Osteocyte (in vitro differentiated cells): Measurements from ENCODE around the gene MBNL1. TPM values are rescaled to one million over a fixed set of nuclear protein-coding genes. Genes with fewer than 3 reads are reported as not detected.

Experiments
- DNase-seq: peaks from one replicate; pipeline ENCODE4 v3.0.0; 2021; ENCODE audit warnings: mixed read lengths; ENCODE audit not compliant: unreplicated experiment; ENCODE audit errors: extremely low spot score
- H3K27ac Mint-ChIP-seq: one replicate; pipeline ENCODE4 v1.8.0; 2021; ENCODE audit warnings: mild to moderate bottlenecking, mixed read lengths; ENCODE audit not compliant: unreplicated experiment
- H3K27me3 Mint-ChIP-seq: one replicate; pipeline ENCODE4 v1.8.0; 2021; ENCODE audit warnings: mixed read lengths; ENCODE audit not compliant: unreplicated experiment
- H3K36me3 Mint-ChIP-seq: one replicate; pipeline ENCODE4 v1.8.0; 2021; ENCODE audit warnings: mixed read lengths; ENCODE audit not compliant: unreplicated experiment
- H3K4me1 Mint-ChIP-seq: one replicate; pipeline ENCODE4 v1.8.0; 2021; ENCODE audit warnings: mixed read lengths; ENCODE audit not compliant: unreplicated experiment
- H3K4me3 Mint-ChIP-seq: one replicate; pipeline ENCODE4 v1.8.0; 2021; ENCODE audit warnings: mild to moderate bottlenecking, moderate library complexity, mixed read lengths; ENCODE audit not compliant: unreplicated experiment
- H3K9me3 Mint-ChIP-seq: one replicate; pipeline ENCODE4 v1.8.0; 2021; ENCODE audit warnings: mixed read lengths; ENCODE audit not compliant: unreplicated experiment
- long read RNA-seq: library from polyadenylated mRNA; unstranded; transcript quantifications from one replicate; pipeline ENCODE4 v2.0.0, GENCODE V29; 2021
- total RNA-seq: library from RNA; stranded (reverse); gene quantifications from 2 replicates; pipeline ENCODE4 v1.2.1, GENCODE V29; 2021
- TF ChIP-seq, protein P1 (sequence below): fragments of 200-600 bp; sonication (generic); IDR thresholded peaks from 2 replicates; pipeline ENCODE4 v1.5.0; 2021; ENCODE audit warnings: antibody characterized with exemption, mild to moderate bottlenecking, moderate library complexity

MBNL1 gene, protein sequence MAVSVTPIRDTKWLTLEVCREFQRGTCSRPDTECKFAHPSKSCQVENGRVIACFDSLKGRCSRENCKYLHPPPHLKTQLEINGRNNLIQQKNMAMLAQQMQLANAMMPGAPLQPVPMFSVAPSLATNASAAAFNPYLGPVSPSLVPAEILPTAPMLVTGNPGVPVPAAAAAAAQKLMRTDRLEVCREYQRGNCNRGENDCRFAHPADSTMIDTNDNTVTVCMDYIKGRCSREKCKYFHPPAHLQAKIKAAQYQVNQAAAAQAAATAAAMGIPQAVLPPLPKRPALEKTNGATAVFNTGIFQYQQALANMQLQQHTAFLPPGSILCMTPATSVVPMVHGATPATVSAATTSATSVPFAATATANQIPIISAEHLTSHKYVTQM
- 159 and 166 TPM in 2 replicates for total RNA-seq
- long read RNA-seq, full-length matches to known transcripts, result 38 of 155 reads
- long read RNA-seq, partial matches to known transcripts, result 44 of 155 reads
- long read RNA-seq, other reads (novel, unspliced or antisense), result 73 of 155 reads

DNA sequence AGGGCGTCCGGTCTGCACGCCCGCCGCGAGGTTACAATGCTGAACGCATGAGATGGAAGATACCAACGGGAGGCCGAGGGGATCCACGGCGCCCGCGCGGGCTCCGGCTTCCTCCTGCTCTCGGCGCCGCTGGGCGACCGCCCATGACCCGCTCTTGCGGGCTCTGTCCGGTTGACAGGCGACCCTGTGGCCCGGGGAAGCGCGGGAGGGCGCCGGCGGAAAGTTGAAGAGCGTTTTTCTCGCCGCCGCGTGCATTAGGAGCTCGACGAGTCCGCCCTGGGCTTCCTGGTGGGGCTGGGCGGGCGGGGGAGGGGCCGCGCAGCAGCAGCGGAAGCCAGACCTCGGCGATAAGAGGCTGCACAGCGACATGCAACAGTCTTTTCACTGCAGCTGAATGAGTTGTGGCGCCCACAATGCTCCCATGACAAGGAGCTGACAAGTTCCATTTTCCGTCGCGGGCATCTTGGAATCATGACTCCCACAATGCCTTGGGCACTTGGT, at the start of gene MBNL1:
TSS of gene MBNL1 (plus strand) at position 375 of the 501 bp plus-strand sequence. CDS start 31,265 bp downstream, outside the sequence.
- DNase-seq, result peak; percentile 89
- Mint-ChIP-seq H3K4me1 (peaks cover 50% of the 10 kb centered on the region), H3K4me3 (peak within 1 kb of the TSS; percentile 92), H3K27ac (peak within 1 kb of the TSS; percentile 95), H3K9me3 (no peaks in the 10 kb centered on the region), H3K27me3 (no peaks in the 10 kb centered on the region), H3K36me3 (no peaks in the 10 kb centered on the region)
- TF ChIP-seq, protein P1, sequence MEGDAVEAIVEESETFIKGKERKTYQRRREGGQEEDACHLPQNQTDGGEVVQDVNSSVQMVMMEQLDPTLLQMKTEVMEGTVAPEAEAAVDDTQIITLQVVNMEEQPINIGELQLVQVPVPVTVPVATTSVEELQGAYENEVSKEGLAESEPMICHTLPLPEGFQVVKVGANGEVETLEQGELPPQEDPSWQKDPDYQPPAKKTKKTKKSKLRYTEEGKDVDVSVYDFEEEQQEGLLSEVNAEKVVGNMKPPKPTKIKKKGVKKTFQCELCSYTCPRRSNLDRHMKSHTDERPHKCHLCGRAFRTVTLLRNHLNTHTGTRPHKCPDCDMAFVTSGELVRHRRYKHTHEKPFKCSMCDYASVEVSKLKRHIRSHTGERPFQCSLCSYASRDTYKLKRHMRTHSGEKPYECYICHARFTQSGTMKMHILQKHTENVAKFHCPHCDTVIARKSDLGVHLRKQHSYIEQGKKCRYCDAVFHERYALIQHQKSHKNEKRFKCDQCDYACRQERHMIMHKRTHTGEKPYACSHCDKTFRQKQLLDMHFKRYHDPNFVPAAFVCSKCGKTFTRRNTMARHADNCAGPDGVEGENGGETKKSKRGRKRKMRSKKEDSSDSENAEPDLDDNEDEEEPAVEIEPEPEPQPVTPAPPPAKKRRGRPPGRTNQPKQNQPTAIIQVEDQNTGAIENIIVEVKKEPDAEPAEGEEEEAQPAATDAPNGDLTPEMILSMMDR, result no peak

DNA sequence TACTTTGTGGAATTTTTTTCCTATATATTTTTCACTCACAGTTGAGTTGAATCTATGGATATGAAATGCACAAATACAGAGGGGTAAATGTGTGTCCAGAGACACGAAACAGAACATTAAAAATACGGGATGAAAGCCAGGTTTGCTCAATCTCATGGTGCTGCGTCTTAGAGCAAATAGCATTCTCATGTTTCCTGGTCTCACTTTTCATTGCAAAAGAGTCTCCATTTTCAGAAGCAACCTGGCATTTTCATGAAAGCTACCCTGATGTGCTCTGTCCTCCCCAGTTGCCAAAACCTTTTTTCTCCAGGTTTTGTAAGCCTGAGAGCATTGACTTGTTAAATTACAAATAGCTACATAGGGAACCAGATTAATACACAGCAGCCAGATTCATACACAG, 49.5 kb upstream of the MBNL1 start:
- no peaks in the 10 kb centered on the region for H3K9me3 Mint-ChIP-seq
- no peaks in the 10 kb centered on the region for H3K27me3 Mint-ChIP-seq
- no peak overlapping the region for H3K27ac Mint-ChIP-seq
- TF ChIP-seq, protein P1, result no peak
- no peaks in the 10 kb centered on the region for H3K36me3 Mint-ChIP-seq
- DNase-seq, result no peak
- H3K4me3 Mint-ChIP-seq, result no peak overlapping the region
- H3K4me1 Mint-ChIP-seq, result peaks cover 19% of the 10 kb centered on the region

DNA sequence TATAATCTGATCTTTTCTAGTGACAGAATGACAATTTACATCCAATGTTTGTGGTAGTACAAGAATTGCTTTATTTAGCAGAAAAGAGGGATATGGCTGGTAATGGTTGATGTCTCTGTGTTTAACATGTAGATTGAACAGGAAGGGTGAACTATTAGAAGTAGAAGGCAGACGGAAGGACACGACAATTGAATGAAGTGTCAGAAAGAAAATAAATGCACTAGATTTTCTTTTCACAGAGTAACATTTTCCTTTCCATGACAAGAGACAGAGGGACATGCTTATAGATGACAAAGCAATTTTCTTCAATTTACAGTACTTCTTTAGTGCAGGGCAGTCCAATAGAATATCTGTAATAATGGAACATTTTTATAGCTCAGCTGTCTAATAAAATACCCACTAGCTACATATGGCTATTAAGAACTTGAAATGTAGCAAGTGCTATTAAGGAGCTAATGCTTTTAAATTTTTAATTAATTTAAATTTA, 48.9 kb upstream of the MBNL1 start:
- Mint-ChIP-seq H3K36me3 (no peaks in the 10 kb centered on the region), H3K4me1 (peaks cover 20% of the 10 kb centered on the region), H3K27ac (no peak overlapping the region), H3K27me3 (no peaks in the 10 kb centered on the region), H3K4me3 (no peak overlapping the region), H3K9me3 (no peaks in the 10 kb centered on the region)
- TF ChIP-seq, protein P1, result no peak
- DNase-seq, result no peak

DNA sequence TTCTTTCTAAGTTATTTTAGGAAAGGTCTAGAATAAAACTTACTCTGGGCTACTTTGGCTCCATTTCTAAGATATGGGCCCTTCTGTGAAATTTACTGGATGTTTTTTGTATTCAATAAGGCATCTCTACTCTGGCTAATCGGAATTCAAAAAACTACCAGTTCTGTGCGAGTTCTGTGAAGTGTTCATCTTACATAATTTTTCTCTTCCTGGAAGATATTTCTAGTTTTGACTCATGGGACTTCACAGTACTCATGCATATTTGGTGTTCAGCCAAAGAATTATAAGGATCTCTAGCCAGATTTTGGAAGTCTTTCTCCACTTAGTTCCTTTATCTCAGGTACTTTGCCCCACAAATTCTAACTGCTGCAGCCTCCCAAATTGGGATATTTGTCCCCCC, 46.4 kb upstream of the MBNL1 start:
- H3K4me3 Mint-ChIP-seq, result no peak overlapping the region
- H3K27me3 Mint-ChIP-seq, result no peaks in the 10 kb centered on the region
- H3K36me3 Mint-ChIP-seq, result no peaks in the 10 kb centered on the region
- H3K4me1 Mint-ChIP-seq, result peaks cover 27% of the 10 kb centered on the region
- H3K9me3 Mint-ChIP-seq, result no peaks in the 10 kb centered on the region
- peak overlapping the region; percentile 79 for H3K27ac Mint-ChIP-seq
- TF ChIP-seq, protein P1, result no peak
- DNase-seq, result no peak

DNA sequence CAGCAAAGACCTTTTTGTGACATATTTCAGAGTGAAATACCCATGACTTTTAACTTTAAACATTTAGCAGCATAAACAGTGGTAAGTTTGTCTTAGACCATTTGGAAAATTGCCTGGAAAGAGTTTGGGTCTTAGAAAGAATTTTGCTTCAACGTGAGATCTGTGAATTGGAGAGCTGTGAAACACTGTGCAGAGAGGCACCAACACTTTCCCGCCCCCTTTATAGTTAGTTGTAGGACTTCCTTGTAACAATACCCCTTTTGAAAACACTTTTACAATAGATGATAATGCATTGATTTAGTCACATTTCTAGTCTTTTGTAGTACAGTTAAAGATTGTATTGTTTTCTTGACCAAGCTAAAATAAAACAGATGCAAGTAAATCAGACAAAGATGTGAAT, 43.5 kb upstream of the MBNL1 start:
- DNase-seq, result no peak
- Mint-ChIP-seq H3K27ac (no peak overlapping the region), H3K4me3 (no peak overlapping the region), H3K36me3 (no peaks in the 10 kb centered on the region), H3K9me3 (no peaks in the 10 kb centered on the region), H3K27me3 (no peaks in the 10 kb centered on the region), H3K4me1 (peaks cover 27% of the 10 kb centered on the region)
- TF ChIP-seq, protein P1, result no peak
